Omental fat pad (tissue), 4 donors: ENCODE data around the gene KNDC1. TPM values are rescaled to one million over a fixed set of nuclear protein-coding genes. Genes with fewer than 3 reads are reported as not detected.
"Not testable (repeated sequence)": the region's sequence is repeated elsewhere in the genome, so short reads cannot be mapped to it uniquely, and the experiment has no call there.

Source experiments
- ATAC-seq: fragments of 150-250 bp; one replicate; pipeline ENCODE4 v1.9.1; 2016; ENCODE audit warnings: mild to moderate bottlenecking, moderate library complexity; ENCODE audit not compliant: low FRiP score
- DNase-seq: peaks from one replicate; pipeline ENCODE4 v3.0.0-alpha.2; 2019; ENCODE audit warnings: low spot score
- total RNA-seq, 4 donors: library from RNA; depleted of rRNA; stranded (reverse); fragments of >200 nt; gene quantifications; one replicate each; pipeline ENCODE4 v1.1.0, GENCODE V29; 2016
- TF ChIP-seq, protein P1 (sequence below), 3 donors: fragments of 450-650 bp; IDR thresholded peaks; one replicate each; pipeline ENCODE4 v1.5.1; 2016 to 2017; ENCODE audit warnings: antibody characterized with exemption in 3 of 3, mild to moderate bottlenecking in 3 of 3, moderate library complexity in 2 of 3

KNDC1 gene, protein sequence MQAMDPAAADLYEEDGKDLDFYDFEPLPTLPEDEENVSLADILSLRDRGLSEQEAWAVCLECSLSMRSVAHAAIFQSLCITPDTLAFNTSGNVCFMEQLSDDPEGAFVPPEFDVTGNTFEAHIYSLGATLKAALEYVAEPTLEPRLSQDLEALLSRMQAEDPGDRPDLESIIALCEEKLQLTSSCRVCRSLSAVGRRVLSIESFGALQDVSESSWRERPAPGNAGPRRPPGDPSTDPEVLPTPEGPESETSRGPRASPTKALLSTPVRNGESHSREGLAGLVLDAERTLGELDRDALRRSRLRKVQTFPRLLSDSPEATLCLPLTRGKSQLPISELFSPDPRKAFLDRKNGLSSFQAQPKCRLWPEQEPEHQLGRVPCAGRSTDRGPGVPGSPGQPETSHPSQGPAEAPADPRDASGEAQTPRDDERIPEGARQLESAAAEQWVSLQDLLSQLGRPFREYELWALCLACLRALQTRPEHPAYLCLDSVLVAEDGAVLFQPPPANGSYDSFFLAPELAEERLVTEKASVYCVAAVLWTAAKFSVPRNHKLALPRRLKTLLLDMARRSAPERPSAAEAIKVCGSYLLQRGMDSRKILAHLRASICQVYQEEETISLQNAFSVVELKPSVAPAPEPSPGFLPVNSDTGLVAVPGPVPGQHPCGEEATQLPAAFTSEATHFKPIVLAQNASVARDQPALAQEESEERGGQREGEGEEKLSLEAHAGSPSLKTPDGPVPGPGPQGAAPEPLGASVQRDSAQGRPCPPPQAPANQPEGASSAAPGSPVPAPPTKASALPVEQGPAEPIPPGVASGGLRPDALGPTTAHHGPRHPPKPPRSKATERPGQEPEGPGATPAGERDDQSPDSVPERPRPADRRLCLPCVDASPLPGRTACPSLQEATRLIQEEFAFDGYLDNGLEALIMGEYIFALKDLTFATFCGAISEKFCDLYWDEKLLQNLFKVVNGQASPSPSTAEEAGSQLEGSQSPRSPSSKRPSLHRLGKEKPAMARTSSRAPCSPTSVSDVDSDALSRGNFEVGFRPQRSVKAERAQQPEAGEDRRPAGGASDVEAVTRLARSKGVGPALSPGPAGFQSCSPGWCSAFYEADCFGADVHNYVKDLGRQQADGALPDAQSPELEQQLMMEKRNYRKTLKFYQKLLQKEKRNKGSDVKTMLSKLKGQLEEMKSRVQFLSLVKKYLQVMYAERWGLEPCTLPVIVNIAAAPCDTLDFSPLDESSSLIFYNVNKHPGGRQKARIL (N-terminal part only)
- 1 to 10 TPM in 3 of 4 donors, under 1 TPM in 1; 0.16 to 7.7 (median 1.7) TPM for total RNA-seq

DNA sequence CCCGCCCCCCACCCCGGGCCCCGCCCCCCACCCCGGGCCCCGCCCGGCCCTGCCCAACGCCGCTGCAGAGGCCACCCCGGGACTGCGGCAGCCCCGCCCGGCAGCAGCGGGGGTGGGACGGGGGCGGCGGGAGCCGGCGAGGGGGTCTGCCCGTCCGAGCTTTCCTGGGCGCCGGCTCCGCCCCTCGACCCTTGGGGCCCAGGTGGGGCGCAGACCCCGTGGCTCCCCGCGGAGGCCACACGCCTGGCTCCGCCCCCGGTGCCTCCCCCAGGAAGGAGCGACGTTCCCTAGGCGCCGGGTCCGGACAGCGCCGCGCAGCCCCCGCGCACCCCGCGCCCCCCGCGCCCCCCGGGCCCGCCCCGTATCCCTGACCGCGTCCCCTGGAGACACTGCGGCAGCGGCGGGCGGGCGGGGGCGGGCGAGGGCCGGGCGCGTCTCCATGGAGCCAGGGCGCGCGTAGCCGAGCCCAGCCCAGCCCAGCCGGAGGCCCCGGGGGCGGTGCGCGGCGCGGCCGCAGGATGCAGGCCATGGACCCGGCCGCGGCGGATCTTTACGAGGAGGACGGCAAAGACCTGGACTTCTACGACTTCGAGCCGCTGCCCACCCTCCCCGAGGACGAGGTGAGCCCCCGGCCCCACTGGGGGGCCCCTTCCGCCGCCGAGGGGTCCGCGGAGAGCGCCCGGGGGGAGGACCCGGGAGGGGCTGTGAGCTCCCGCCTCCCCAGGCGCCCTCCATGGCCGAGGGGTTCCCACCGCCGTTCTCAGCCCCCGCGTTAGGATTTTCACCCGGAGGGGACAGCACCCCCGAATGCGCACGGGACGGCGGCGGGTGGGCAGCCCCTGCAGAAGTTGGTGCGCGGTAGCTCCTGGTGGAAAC, at the start of gene KNDC1:
Gene KNDC1, plus strand, starts transcription at position 270 of the 876 bp plus-strand sequence. Its CDS starts 249 bp downstream, at position 519.
- ATAC-seq, result peak; percentile 62
- peak; percentile 23 for DNase-seq
- TF ChIP-seq, protein P1, sequence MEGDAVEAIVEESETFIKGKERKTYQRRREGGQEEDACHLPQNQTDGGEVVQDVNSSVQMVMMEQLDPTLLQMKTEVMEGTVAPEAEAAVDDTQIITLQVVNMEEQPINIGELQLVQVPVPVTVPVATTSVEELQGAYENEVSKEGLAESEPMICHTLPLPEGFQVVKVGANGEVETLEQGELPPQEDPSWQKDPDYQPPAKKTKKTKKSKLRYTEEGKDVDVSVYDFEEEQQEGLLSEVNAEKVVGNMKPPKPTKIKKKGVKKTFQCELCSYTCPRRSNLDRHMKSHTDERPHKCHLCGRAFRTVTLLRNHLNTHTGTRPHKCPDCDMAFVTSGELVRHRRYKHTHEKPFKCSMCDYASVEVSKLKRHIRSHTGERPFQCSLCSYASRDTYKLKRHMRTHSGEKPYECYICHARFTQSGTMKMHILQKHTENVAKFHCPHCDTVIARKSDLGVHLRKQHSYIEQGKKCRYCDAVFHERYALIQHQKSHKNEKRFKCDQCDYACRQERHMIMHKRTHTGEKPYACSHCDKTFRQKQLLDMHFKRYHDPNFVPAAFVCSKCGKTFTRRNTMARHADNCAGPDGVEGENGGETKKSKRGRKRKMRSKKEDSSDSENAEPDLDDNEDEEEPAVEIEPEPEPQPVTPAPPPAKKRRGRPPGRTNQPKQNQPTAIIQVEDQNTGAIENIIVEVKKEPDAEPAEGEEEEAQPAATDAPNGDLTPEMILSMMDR (IDR thresholded peaks at IDR 0.05), result no peak

DNA sequence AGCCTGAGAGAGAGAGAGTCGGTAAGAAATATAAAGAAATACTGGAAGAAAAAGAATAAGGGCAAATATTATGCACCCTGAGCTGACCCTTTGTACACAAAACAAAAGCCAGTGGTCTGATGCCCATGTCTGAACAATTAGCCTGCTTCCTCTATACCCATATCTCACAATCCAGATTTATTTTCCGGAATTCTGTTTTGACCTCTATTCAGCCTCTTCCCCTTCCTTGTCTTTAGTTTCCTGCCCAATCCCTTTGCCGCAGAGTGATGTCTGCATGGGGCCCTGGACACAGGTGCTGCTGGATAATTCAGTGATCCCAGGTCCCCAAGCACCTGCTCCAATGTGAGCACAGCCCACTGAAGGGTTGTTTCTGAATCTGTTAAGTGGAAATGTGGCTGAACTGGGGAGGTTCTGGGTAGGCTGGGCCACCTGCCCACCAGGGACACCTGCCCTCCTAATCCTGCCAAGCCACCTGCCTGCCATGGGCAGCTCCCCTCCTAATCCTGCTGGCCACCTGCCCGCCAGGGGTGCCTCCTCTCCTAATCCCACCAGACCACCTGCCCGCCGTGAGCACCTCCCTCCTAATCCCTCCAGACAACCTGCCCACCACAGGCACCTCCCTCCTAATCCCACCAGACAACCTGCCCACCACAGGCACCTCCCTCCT, 49.3 kb upstream of the KNDC1 start:
- TF ChIP-seq, protein P1 (IDR thresholded peaks at IDR 0.05), result no peak
- ATAC-seq, result no peak
- DNase-seq, result no peak

DNA sequence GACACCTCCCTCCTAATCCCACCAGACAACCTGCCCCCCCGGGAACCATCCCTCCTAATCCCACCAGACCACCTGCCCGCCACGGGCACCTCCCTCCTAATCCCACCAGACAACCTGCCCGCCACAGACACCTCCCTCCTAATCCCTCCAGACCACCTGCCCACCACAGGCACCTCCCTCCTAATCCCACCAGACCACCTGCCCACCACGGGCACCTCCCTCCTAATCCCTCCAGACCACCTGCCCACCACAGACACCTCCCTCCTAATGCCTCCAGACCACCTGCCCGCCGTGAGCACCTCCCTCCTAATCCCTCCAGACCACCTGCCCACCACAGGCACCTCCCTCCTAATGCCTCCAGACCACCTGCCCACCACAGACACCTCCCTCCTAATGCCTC, 48.4 kb upstream of the KNDC1 start:
- ATAC-seq, result not testable (repeated sequence)

DNA sequence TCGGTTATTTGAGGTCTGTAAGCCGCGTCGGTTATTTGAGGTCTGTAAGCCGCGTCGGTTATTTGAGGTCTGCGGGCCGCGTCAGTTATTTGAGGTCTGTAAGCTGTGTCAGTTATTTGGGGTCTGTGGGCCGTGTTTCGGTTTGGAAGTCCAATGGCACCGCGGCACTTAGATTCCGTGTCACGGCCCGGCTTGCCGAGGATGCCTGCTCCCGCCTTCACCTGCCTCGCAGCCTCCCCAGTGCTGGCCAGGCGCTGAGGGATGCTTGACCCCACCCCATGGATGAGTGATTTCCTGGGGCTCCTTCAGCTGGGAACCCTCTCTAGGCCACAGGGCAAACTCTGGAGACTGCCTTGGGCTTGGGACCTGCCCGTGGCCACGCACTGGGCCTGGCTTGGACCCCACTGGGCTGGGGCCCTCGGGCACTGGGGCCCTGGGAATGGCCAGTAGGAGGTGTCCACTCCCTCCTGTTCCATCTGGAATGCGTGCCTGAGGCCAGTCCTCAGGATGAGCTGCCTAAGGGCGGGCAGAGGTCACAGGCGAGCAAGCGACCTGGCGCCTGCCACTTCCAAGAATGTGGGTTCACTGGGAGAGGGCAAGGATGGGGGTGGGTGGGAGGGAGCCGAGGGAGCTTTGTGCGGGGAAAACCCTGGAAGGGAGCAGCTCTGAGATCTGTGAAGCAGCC, 46.7 kb upstream of the KNDC1 start:
- TF ChIP-seq, protein P1 (IDR thresholded peaks at IDR 0.05), result no peak
- ATAC-seq (no peak), DNase-seq (no peak)

More for the DNA sequence above, 48.4 kb upstream of the KNDC1 start:
- DNase-seq, result not testable (repeated sequence)

DNA sequence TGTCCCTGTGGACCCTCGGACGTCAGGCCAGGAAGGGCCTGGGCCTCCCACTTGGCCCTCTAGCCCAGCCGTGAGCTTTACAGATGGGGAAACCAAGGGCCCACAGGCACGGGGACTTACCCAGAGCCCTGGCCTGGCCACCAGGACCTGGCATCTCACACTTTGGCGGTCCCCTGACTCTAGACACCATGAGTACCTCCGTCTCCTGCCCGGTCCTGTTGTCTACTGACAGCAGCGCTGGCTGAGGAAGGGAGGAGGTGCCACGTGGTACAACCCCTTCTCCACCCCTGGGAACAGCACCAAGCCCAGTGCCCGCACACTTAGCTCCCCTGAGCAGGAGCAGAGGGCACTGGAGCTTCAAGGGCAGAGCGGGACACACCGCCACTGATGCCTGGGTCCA, 46.2 kb upstream of the KNDC1 start:
- TF ChIP-seq, protein P1 (IDR thresholded peaks at IDR 0.05), result no peak
- DNase-seq, result no peak
- no peak for ATAC-seq

DNA sequence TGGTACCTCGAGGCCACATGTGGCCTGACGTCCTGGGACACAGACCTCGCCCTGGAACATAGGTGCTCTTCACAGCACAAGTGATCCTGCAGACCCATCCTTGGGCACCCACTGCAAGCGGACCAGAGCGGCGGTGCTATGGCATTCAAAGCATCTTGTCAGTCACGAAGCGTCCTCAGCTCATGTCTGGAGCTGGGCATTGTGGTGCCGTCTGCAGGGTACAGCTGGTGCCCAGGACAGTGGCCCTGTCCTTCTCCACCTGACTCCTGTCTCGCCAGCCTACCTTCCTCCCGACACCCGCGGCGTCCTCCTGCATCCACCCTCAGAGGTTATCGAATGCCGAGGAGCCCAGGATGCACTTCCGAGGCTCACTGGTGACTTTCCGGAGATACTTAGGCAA, 45.8 kb upstream of the KNDC1 start:
- DNase-seq (no peak), ATAC-seq (no peak)
- TF ChIP-seq, protein P1 (IDR thresholded peaks at IDR 0.05), result no peak
